Esophagus muscularis mucosa (tissue), 4 donors: ENCODE results near the gene RADIL.

Source experiments
- CTCF ChIP-seq, 3 experiments: fragments of 200-600 bp in 2 of 3; fragments of 450-650 bp in 1 of 3; sonication (generic) in 2 of 3; IDR thresholded peaks; one replicate each; pipeline ENCODE4 v1.5.1; 2017 to 2019; ENCODE audit warnings: antibody characterized with exemption in 3 of 3, mild to moderate bottlenecking in 2 of 3, moderate library complexity in 1 of 3
- EP300 ChIP-seq: sonication (generic); formaldehyde crosslinking; IDR thresholded peaks from one replicate; pipeline ENCODE4 v1.6.1; 2017; ENCODE audit warnings: antibody characterized with exemption
- POLR2A ChIP-seq: fragments of 450-650 bp; IDR thresholded peaks from one replicate; pipeline ENCODE4 v1.6.1; 2017; ENCODE audit warnings: antibody characterized with exemption, moderate library complexity, mild to moderate bottlenecking, low read depth
- POLR2AphosphoS5 ChIP-seq, 2 donors: sonication (generic); formaldehyde crosslinking; IDR thresholded peaks; one replicate each; pipeline ENCODE4 v1.6.1; 2017; ENCODE audit warnings: antibody characterized with exemption in 2 of 2

GRCh38 chr7:4799508-4800268 is 83.8 kb downstream of the RADIL start:
- TF ChIP-seq CTCF (IDR thresholded peaks at IDR 0.05) = no peak
- no peak for TF ChIP-seq POLR2AphosphoS5 (IDR thresholded peaks at IDR 0.05)
- no peak for TF ChIP-seq POLR2A
- TF ChIP-seq EP300 = no peak
